Right lobe of liver (tissue), 6 donors: Measurements from ENCODE around the gene SEC24A. TPM values are rescaled to one million over a fixed set of nuclear protein-coding genes. Genes with fewer than 3 reads are reported as not detected.
"Not testable (repeated sequence)": the region's sequence is repeated elsewhere in the genome, so short reads cannot be mapped to it uniquely, and the experiment has no call there.

Experiments
- ATAC-seq, 4 donors: fragments of 200-7000 bp; cut with Tn5 transposase; one replicate each; pipeline ENCODE4 v1.9.1; 2020; ENCODE audit warnings: mild to moderate bottlenecking in 4 of 4, moderate library complexity in 4 of 4
- DNase-seq, 3 donors: peaks; one replicate each; pipeline ENCODE4 v3.0.0-alpha.2; 2020
- H3K27ac ChIP-seq, 3 donors: fragments of 200-600 bp; one replicate each; pipeline ENCODE4 v1.8.0; 2022
- H3K27me3 ChIP-seq, 2 donors: fragments of 200-600 bp; one replicate each; pipeline ENCODE4 v1.8.0; 2022
- H3K36me3 ChIP-seq, 4 donors: fragments of 200-600 bp; sonication (generic) in 1 of 4; one replicate each; pipeline versions ENCODE4 v1.5.1 to v1.8.0; 2017 to 2022; ENCODE audit warnings: control low read depth in 1 of 4
- H3K4me1 ChIP-seq, 4 donors: fragments of 200-600 bp; sonication (generic) in 1 of 4; one replicate each; pipeline versions ENCODE4 v1.5.1 to v1.8.0; 2017 to 2022; ENCODE audit warnings: control low read depth in 1 of 4
- H3K4me3 ChIP-seq, 3 donors: fragments of 200-600 bp; one replicate each; pipeline ENCODE4 v1.8.0; 2022
- H3K9me3 ChIP-seq, 4 donors: fragments of 200-600 bp; sonication (generic) in 1 of 4; one replicate each; pipeline versions ENCODE4 v1.5.1 to v1.8.0; 2017 to 2022; ENCODE audit warnings: control low read depth in 1 of 4
- CTCF ChIP-seq, 4 donors: fragments of 200-600 bp in 3 of 4; fragments of 450-650 bp in 1 of 4; IDR thresholded peaks; one replicate each; pipeline versions ENCODE4 v1.5.1 to v1.8.0; 2016 to 2022; ENCODE audit warnings: antibody characterized with exemption in 4 of 4, mild to moderate bottlenecking in 2 of 4
- POLR2A ChIP-seq: fragments of 450-650 bp; IDR thresholded peaks from one replicate; pipeline ENCODE4 v1.6.1; 2017; ENCODE audit warnings: antibody characterized with exemption, mild to moderate bottlenecking
- WGBS: methylation state at CpG from one replicate; pipeline ENCODE4 v1.1.6; 2018; ENCODE audit warnings: low coverage, low lambda C conversion rate; ENCODE audit not compliant: insufficient coverage; ENCODE audit errors: missing lambda C conversion rate; 5-methylcytosine and 5-hydroxymethylcytosine counted together
- intact Hi-C, 2 donors: fragments of 100-400 bp; cut with DNase I; formaldehyde crosslinking; loops; one replicate each; pipeline versions ENCODE4 v1.11.2 to v1.14.1; 2022
- total RNA-seq, 6 experiments: library from RNA; depleted of rRNA in 2 of 6; stranded (reverse); fragments of >200 nt in 2 of 6; fragmentation: NEBNext Ultra II Directional in 3 of 6; extraction: Animal tissue kit (Norgen Biotek cat#: 25700) in 3 of 6; gene quantifications; one replicate each; pipeline versions ENCODE4 v1.1.0 to v1.2.4, GENCODE V29; 2016 to 2023
- donor health status: DM: no; HTN: yes; CAD: no.
- donor health status: DM: no; HTN: no; CAD: no.
- donor health status: DM: no; HTN: no; CAD: no.
- donor health status: DM: no; HTN: yes; CAD: no.
- donor health status: DM: no; HTN: yes; CAD: no.

SEC24A gene
- total RNA-seq, 6 experiments from 2014 or later: 28.4 to 45.8 (median 40.0) TPM

- H3K27me3 ChIP-seq: no peaks in the 10 kb centered on the region
- no peak for DNase-seq
- H3K27ac ChIP-seq: peak overlapping the region; percentile 63 to 81 (median 79)
- ATAC-seq: peak; percentile 84 to 92 (median 89)
- peaks cover 0 to 22% (median 0%) of the 10 kb centered on the region in 4 donors for H3K36me3 ChIP-seq
- TF ChIP-seq POLR2A: no peak
- no peak for TF ChIP-seq CTCF (IDR thresholded peaks at IDR 0.05)
- H3K9me3 ChIP-seq: no peaks in the 10 kb centered on the region
- H3K4me1 ChIP-seq: peaks cover 0 to 70% (median 18%) of the 10 kb centered on the region in 4 donors
- intact Hi-C loops: no loop called here
- no peak overlapping the region for H3K4me3 ChIP-seq
- WGBS: 28% methylated on average over 2 of the region's 2 CpGs
Measured at GRCh38 chr5:134626369-134627014, 22.1 kb upstream of the SEC24A start.

- 88% methylated on average over 4 of the region's 10 CpGs for WGBS
- no peak for DNase-seq
- Histone ChIP-seq H3K4me3 (no peak overlapping the region), H3K27ac (no peak overlapping the region), H3K9me3 (no peaks in the 10 kb centered on the region), H3K4me1 (peaks cover 0 to 20% (median 6%) of the 10 kb centered on the region in 4 donors), H3K27me3 (no peaks in the 10 kb centered on the region), H3K36me3 (no peaks in the 10 kb centered on the region)
- no peak for ATAC-seq
- intact Hi-C loops: no loop called here
- TF ChIP-seq POLR2A: no peak
- TF ChIP-seq CTCF (IDR thresholded peaks at IDR 0.05): no peak
Measured at GRCh38 chr5:134634227-134634626, 14.4 kb upstream of the SEC24A start.

- intact Hi-C loops, ATAC-seq, H3K4me3 ChIP-seq, DNase-seq, H3K27me3 ChIP-seq, H3K27ac ChIP-seq, H3K9me3 ChIP-seq, H3K36me3 ChIP-seq: not testable (repeated sequence)
- WGBS: no CpG with 5 or more reads among the region's 1 CpG
- H3K4me1 ChIP-seq: peaks cover 0 to 27% (median 10%) of the 10 kb centered on the region in 4 donors
Measured at GRCh38 chr5:134635366-134635765, 13.2 kb upstream of the SEC24A start.

- no peak for DNase-seq
- peaks cover 0 to 17% (median 8%) of the 10 kb centered on the region in 4 donors for H3K4me1 ChIP-seq
- no peak for ATAC-seq
- 87% methylated on average over 9 of the region's 9 CpGs for WGBS
- no peaks in the 10 kb centered on the region for H3K9me3 ChIP-seq
- no peaks in the 10 kb centered on the region for H3K36me3 ChIP-seq
- H3K27me3 ChIP-seq: no peaks in the 10 kb centered on the region
- TF ChIP-seq POLR2A (no peak), CTCF (IDR thresholded peaks at IDR 0.05) (no peak)
- intact Hi-C loops: no loop called here
- H3K27ac ChIP-seq: no peak overlapping the region
- H3K4me3 ChIP-seq: no peak overlapping the region
Measured at GRCh38 chr5:134637116-134637721, 11.4 kb upstream of the SEC24A start.

GRCh38 chr5:134638760-134639201 is 9.8 kb upstream of the SEC24A start:
- ATAC-seq: peak; percentile 90 to 92 (median 92)
- TF ChIP-seq CTCF (IDR thresholded peaks at IDR 0.05): no peak
- no peak for TF ChIP-seq POLR2A

More at GRCh38 chr5:134638760-134639201, 9.8 kb upstream of the SEC24A start:
- peak overlapping the region in 2 of 3 donors; percentile 72 to 76 for H3K27ac ChIP-seq
- WGBS: 25% methylated on average over 4 of the region's 4 CpGs
- H3K4me1 ChIP-seq: peaks cover 0 to 17% (median 8%) of the 10 kb centered on the region in 4 donors
- no peaks in the 10 kb centered on the region for H3K36me3 ChIP-seq
- DNase-seq: peak; percentile 48 to 75 (median 73)
- no peaks in the 10 kb centered on the region for H3K9me3 ChIP-seq
- no peak overlapping the region for H3K4me3 ChIP-seq
- no peaks in the 10 kb centered on the region for H3K27me3 ChIP-seq
- intact Hi-C loops: no loop called here
